HepG2 (cell line): ENCODE results near the gene SLC38A1. TPM values are rescaled to one million over a fixed set of nuclear protein-coding genes. Genes with fewer than 3 reads are reported as not detected.

ENCODE experiments used
- ATAC-seq: fragments of 200-7000 bp; cut with Tn5 transposase; 3 replicates; pipeline ENCODE4 v1.9.1; 2020; ENCODE audit warnings: mild to moderate bottlenecking, moderate library complexity
- BruUV-seq: library from RNA; stranded (reverse); fragments of 400-500 nt; replicated peaks from 2 replicates; lab custom pipeline; 2021; lab: Mats Ljungman, UMichigan
- CTCF ChIA-PET: fragments of 300-600 bp; formaldehyde crosslinking; extraction: SDS; loops from one replicate; lab custom pipeline; 2021; ENCODE audit warnings: low total read pairs, inconsistent platforms, low intra/inter-chr PET ratio; lab: Yijun Ruan, JAX
- POLR2A ChIA-PET: fragments of 350-600 bp; sonication (Branson Sonifier 250); formaldehyde crosslinking; loops from one replicate; lab custom pipeline; 2020; ENCODE audit warnings: antibody characterized with exemption, inconsistent platforms; lab: Yijun Ruan, JAX
- DNase-seq: peaks from one replicate; pipeline ENCODE4 v3.0.0-alpha.2; 2015; ENCODE audit warnings: low spot score
- FAIRE-seq: peaks from 3 replicates; lab custom pipeline; 2011; peaks lifted over from hg19 to GRCh38; lab: Jason Lieb, UNC
- H2AFZ ChIP-seq: one replicate; pipeline ENCODE4 v1.6.1; 2011; ENCODE audit warnings: low read length, inconsistent platforms
- H3K27ac ChIP-seq: fragments of 300-600 bp; 3 replicates; pipeline ENCODE4 v1.8.0; 2011; ENCODE audit warnings: mixed run types, mild to moderate bottlenecking, mixed read lengths, low read length, inconsistent platforms; ENCODE audit not compliant: insufficient read depth; ENCODE audit errors: extremely low read length
- H3K27me3 ChIP-seq, 2 experiments: fragments of 200-600 bp in 1 of 2; 2 replicates in 1 of 2; 3 replicates in 1 of 2; pipeline versions ENCODE4 v1.6.0 to v1.8.0; 2011; ENCODE audit warnings: low read length in 2 of 2, mild to moderate bottlenecking in 2 of 2, moderate library complexity in 2 of 2, inconsistent platforms in 1 of 2; ENCODE audit not compliant: insufficient read depth in 2 of 2, control insufficient read depth in 1 of 2
- H3K36me3 ChIP-seq, 2 experiments: fragments of 200-600 bp in 1 of 2; replicated peaks in 1 of 2; 2 replicates in 1 of 2; 3 replicates in 1 of 2; pipeline versions ENCODE4 v1.5.1 to v1.8.0; 2011; ENCODE audit warnings: low read length in 2 of 2, inconsistent platforms in 1 of 2; ENCODE audit not compliant: insufficient read depth in 2 of 2, control insufficient read depth in 1 of 2
- H3K4me1 ChIP-seq: 2 replicates; pipeline ENCODE4 v1.5.1; 2012; ENCODE audit warnings: low read length, inconsistent platforms; ENCODE audit not compliant: insufficient read depth
- H3K4me2 ChIP-seq: 2 replicates; pipeline ENCODE4 v1.6.0; 2011; ENCODE audit warnings: low read depth, low read length, inconsistent platforms
- H3K4me3 ChIP-seq, 3 experiments: fragments of 200-600 bp in 1 of 3; sonication (generic), shearing (Covaris generic) in 1 of 3; replicated peaks in 1 of 3; 2 replicates each; pipeline ENCODE4 v1.5.1; 2011 to 2016; ENCODE audit warnings: low read length in 3 of 3, inconsistent platforms in 2 of 3, low read depth in 2 of 3, mild to moderate bottlenecking in 2 of 3, control low read depth in 1 of 3, mixed read lengths in 1 of 3; ENCODE audit not compliant: insufficient read depth in 1 of 3
- H3K79me2 ChIP-seq: one replicate; pipeline ENCODE4 v1.6.1; 2011; ENCODE audit warnings: low read length, inconsistent platforms; ENCODE audit not compliant: insufficient read depth
- H3K9ac ChIP-seq: 2 replicates; pipeline ENCODE4 v1.6.0; 2011; ENCODE audit warnings: mild to moderate bottlenecking, low read depth, low read length, inconsistent platforms; ENCODE audit not compliant: insufficient read depth
- H3K9me3 ChIP-seq: 2 replicates; pipeline ENCODE4 v1.5.1; 2012; ENCODE audit warnings: mild to moderate bottlenecking, low read length
- H4K20me1 ChIP-seq: 2 replicates; pipeline ENCODE4 v1.6.0; 2011; ENCODE audit warnings: inconsistent platforms, mild to moderate bottlenecking, low read length, moderate library complexity; ENCODE audit not compliant: insufficient read depth
- ATAD3A ChIP-seq: sonication (generic); formaldehyde crosslinking; IDR thresholded peaks from 2 replicates; pipeline ENCODE4 v1.4.0; 2020; ENCODE audit warnings: missing genetic modification reagents
- ATF7 ChIP-seq, 2 experiments: fragments of 450-650 bp in 1 of 2; sonication (generic) in 1 of 2; formaldehyde crosslinking in 1 of 2; IDR thresholded peaks; 2 replicates each; pipeline versions ENCODE4 v1.4.0 to v1.6.1; 2016 to 2020; ENCODE audit warnings: antibody characterized with exemption in 1 of 2, mild to moderate bottlenecking in 1 of 2, missing genetic modification reagents in 1 of 2
- CEBPB ChIP-seq: IDR thresholded peaks from 2 replicates; pipeline ENCODE4 v1.6.1; 2011; ENCODE audit warnings: low read depth, low read length, improper control_type of control experiment, borderline replicate concordance
- TP53 ChIP-seq: sonication (generic); formaldehyde crosslinking; conservative IDR thresholded peaks from 2 replicates; pipeline ENCODE4 v1.4.0; 2020; ENCODE audit warnings: missing genetic modification reagents
- ZFX ChIP-seq: sonication (generic); formaldehyde crosslinking; IDR thresholded peaks from 2 replicates; pipeline ENCODE4 v1.4.0; 2020; ENCODE audit warnings: mild to moderate bottlenecking, low read depth, missing genetic modification reagents, moderate library complexity
- ZNF335 ChIP-seq: sonication (generic); formaldehyde crosslinking; IDR thresholded peaks from 2 replicates; pipeline ENCODE4 v1.4.0; 2020; ENCODE audit warnings: missing genetic modification reagents
- WGBS: methylation state at CpG from one replicate; pipeline ENCODE4 v1.1.6; 2017; ENCODE audit warnings: low lambda C conversion rate; 5-methylcytosine and 5-hydroxymethylcytosine counted together
- in situ Hi-C: cut with HindIII; loops from 2 replicates; pipeline ENCODE4 v1.10.0; 2017; ENCODE audit warnings: low pct_unique_long_range_greater_than_20kb; ENCODE audit not compliant: extremely low pct_ligation_motif_present
- intact Hi-C: fragments of 100-400 bp; cut with micrococcal nuclease; formaldehyde crosslinking; loops from one replicate; pipeline ENCODE4 v1.10.0; 2022; ENCODE audit not compliant: unreplicated experiment
- polyA plus RNA-seq, 8 experiments: library from polyadenylated mRNA; depleted of rRNA in 3 of 8; stranded (reverse) in 7 of 8; unstranded in 1 of 8; fragments of >200 nt; fragmentation: Illumina TruSeq in 4 of 8; extraction: Trizol in 4 of 8; gene quantifications; 2 replicates each; pipeline versions ENCODE4 v1.2.1 to v1.2.3, GENCODE V29; 2011 to 2016; ENCODE audit warnings: low read depth in 4 of 8, missing spikeins in 1 of 8, mixed read lengths in 1 of 8; ENCODE audit not compliant: insufficient read depth in 1 of 8
- total RNA-seq, 5 experiments: library from RNA; depleted of rRNA; stranded (reverse); fragments of >200 nt; fragmentation: Illumina TruSeq; extraction: Trizol; gene quantifications; 2 replicates each; pipeline ENCODE4 v1.2.3, GENCODE V29; 2016; ENCODE audit warnings: low read depth in 1 of 5
- TF ChIP-seq, protein P1 (sequence below): IDR thresholded peaks from 2 replicates; pipeline ENCODE4 v1.6.1; 2016; ENCODE audit warnings: low read depth, missing genetic modification reagents, missing compliant biosample characterization
- TF ChIP-seq, protein P2 (sequence below): sonication (generic); formaldehyde crosslinking; IDR thresholded peaks from 2 replicates; pipeline ENCODE4 v1.4.0; 2020; ENCODE audit warnings: mild to moderate bottlenecking, missing genetic modification reagents

SLC38A1 gene
- total and polyA plus RNA-seq, 2 of the 13 experiments (the other 11 are each of a cell fraction or from before 2014, with no cell fraction given) = 47.0 to 50.6 TPM

DNA sequence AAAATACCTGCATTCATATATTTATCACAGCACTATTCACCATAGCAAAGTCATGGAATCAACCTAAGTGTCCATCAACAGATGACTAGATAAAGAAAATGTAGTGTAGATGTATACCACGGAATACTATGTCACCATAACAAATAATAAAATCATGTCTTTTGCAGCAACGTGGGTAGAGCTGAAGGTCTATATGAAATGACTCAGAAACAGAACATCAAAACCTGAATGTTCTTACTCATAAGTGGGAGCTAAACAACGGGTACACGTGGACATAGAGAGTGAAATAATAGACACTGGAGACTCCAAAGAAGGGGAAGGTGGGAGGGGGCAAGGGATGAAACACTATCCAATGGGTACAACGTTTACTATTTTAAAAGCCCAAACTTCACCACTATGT is 37.9 kb downstream of the SLC38A1 start (continued):
- TF ChIP-seq, protein P1, sequence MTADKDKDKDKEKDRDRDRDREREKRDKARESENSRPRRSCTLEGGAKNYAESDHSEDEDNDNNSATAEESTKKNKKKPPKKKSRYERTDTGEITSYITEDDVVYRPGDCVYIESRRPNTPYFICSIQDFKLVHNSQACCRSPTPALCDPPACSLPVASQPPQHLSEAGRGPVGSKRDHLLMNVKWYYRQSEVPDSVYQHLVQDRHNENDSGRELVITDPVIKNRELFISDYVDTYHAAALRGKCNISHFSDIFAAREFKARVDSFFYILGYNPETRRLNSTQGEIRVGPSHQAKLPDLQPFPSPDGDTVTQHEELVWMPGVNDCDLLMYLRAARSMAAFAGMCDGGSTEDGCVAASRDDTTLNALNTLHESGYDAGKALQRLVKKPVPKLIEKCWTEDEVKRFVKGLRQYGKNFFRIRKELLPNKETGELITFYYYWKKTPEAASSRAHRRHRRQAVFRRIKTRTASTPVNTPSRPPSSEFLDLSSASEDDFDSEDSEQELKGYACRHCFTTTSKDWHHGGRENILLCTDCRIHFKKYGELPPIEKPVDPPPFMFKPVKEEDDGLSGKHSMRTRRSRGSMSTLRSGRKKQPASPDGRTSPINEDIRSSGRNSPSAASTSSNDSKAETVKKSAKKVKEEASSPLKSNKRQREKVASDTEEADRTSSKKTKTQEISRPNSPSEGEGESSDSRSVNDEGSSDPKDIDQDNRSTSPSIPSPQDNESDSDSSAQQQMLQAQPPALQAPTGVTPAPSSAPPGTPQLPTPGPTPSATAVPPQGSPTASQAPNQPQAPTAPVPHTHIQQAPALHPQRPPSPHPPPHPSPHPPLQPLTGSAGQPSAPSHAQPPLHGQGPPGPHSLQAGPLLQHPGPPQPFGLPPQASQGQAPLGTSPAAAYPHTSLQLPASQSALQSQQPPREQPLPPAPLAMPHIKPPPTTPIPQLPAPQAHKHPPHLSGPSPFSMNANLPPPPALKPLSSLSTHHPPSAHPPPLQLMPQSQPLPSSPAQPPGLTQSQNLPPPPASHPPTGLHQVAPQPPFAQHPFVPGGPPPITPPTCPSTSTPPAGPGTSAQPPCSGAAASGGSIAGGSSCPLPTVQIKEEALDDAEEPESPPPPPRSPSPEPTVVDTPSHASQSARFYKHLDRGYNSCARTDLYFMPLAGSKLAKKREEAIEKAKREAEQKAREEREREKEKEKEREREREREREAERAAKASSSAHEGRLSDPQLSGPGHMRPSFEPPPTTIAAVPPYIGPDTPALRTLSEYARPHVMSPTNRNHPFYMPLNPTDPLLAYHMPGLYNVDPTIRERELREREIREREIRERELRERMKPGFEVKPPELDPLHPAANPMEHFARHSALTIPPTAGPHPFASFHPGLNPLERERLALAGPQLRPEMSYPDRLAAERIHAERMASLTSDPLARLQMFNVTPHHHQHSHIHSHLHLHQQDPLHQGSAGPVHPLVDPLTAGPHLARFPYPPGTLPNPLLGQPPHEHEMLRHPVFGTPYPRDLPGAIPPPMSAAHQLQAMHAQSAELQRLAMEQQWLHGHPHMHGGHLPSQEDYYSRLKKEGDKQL (CRISPR knock-in tag) = no peak
- no peak for TF ChIP-seq ZFX (CRISPR knock-in tag)
- no peak for TF ChIP-seq ZNF335 (CRISPR knock-in tag)

DNA sequence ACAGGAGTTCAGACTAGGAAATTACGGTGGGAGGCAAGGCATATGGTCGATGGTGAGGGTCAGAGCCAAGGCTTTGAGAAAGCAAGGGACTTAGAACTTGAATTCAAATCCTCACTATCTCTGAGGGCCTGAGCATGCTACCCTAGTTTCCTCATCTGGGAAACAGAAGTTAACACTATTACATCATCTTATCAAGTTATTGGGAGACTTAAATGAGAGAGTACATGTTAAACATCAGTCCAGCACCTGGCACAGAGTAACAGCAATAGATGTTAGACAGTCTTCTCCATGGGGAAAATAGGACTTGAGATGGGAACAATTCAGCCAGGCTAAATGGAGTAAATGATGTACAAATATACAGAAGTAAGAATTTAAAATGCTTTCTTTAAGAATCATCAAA is 38.5 kb downstream of the SLC38A1 start:
- Histone ChIP-seq H4K20me1 (no peaks in the 10 kb centered on the region), H3K9ac (no peak overlapping the region), H3K79me2 (no peaks in the 10 kb centered on the region), H3K9me3 (no peaks in the 10 kb centered on the region), H3K36me3 (peaks cover 9 to 45% of the 10 kb centered on the region in 2 experiments), H3K4me2 (no peak overlapping the region), H2AFZ (no peak overlapping the region), H3K27me3 (no peaks in the 10 kb centered on the region), H3K27ac (no peak overlapping the region), H3K4me3 (no peak overlapping the region), H3K4me1 (no peaks in the 10 kb centered on the region)
- BruUV-seq = no TSS peak
- CTCF ChIA-PET = no interaction called here
- DNase-seq (no peak), FAIRE-seq (no peak), ATAC-seq (no peak)
- 0 out of 2 replicates have a peak, but pooled peaks have one; percentile 4 for TF ChIP-seq CEBPB
- TF ChIP-seq ATAD3A (CRISPR knock-in tag) = no peak
- TF ChIP-seq, protein P2, sequence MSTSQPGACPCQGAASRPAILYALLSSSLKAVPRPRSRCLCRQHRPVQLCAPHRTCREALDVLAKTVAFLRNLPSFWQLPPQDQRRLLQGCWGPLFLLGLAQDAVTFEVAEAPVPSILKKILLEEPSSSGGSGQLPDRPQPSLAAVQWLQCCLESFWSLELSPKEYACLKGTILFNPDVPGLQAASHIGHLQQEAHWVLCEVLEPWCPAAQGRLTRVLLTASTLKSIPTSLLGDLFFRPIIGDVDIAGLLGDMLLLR = no peak
- TF ChIP-seq ATF7 (IDR thresholded peaks at IDR 0.05) = 0 out of 2 replicates have a peak, but pooled peaks have one; percentile 3
- TF ChIP-seq ATF7 (CRISPR knock-in tag; IDR thresholded peaks at IDR 0.05) = no peak
- no peak for TF ChIP-seq TP53 (CRISPR knock-in tag)
- intact Hi-C loops (no loop called here), in situ Hi-C loops (no loop called here)
- 94% methylated on average over 2 of the region's 2 CpGs for WGBS
- POLR2A ChIA-PET = no interaction called here
